Right kidney (tissue), 1 donor: Measurements from ENCODE around the gene EPS15.

Source experiments
- DNase-seq: peaks from one replicate; pipeline ENCODE4 v3.0.0-alpha.2; 2016

Gene EPS15

GRCh38 chr1:51314974-51315373 lies 204.1 kb downstream of the EPS15 start:
- no peak for DNase-seq

GRCh38 chr1:51313961-51314777 lies 204.9 kb downstream of the EPS15 start:
- DNase-seq, result no peak

GRCh38 chr1:51313268-51313852 lies 205.7 kb downstream of the EPS15 start:
- DNase-seq, result no peak

GRCh38 chr1:51312718-51313117 lies 206.3 kb downstream of the EPS15 start:
- DNase-seq, result no peak

GRCh38 chr1:51311826-51312225 lies 207.2 kb downstream of the EPS15 start:
- no peak for DNase-seq

GRCh38 chr1:51310871-51311613 lies 208.0 kb downstream of the EPS15 start:
- no peak for DNase-seq

GRCh38 chr1:51309291-51309690 lies 209.8 kb downstream of the EPS15 start:
- no peak for DNase-seq

GRCh38 chr1:51308636-51309035 lies 210.4 kb downstream of the EPS15 start:
- DNase-seq, result no peak

GRCh38 chr1:51306950-51307349 lies 212.1 kb downstream of the EPS15 start:
- DNase-seq, result no peak

- no peak for DNase-seq
Measured at GRCh38 chr1:51305371-51305823, 213.7 kb downstream of the EPS15 start.

GRCh38 chr1:51304360-51304759 lies 214.7 kb downstream of the EPS15 start:
- no peak for DNase-seq
